Activated CD8-positive, alpha-beta T cell treated with anti-CD3 and anti-CD28 coated beads for 36 hours (primary cell): Measurements from ENCODE around the gene NUB1. TPM values are rescaled to one million over a fixed set of nuclear protein-coding genes. Genes with fewer than 3 reads are reported as not detected.
A peak's percentile ranks its signal among the peaks of the same experiment; 100 is the strongest.

Experiments
- ATAC-seq: fragments of 200-7000 bp; cut with Tn5 transposase; one replicate; pipeline ENCODE4 v1.10.0; 2021; ENCODE audit warnings: mild to moderate bottlenecking, moderate library complexity
- CTCF ChIA-PET: fragments of 350-600 bp; sonication (Branson Sonifier 250); formaldehyde crosslinking; loops from one replicate; lab custom pipeline; 2021; ENCODE audit warnings: antibody characterized with exemption; lab: Charles Lee
- POLR2A ChIA-PET: fragments of 350-600 bp; sonication (Branson Sonifier 250); formaldehyde crosslinking; loops from one replicate; lab custom pipeline; 2021; ENCODE audit warnings: antibody characterized with exemption; lab: Charles Lee
- DNase-seq: peaks from one replicate; pipeline ENCODE4 v3.0.0-alpha.2; 2020
- H3K27ac Mint-ChIP-seq: one replicate; pipeline ENCODE4 v1.8.0; 2021; ENCODE audit warnings: mild to moderate bottlenecking, mixed read lengths
- H3K27me3 Mint-ChIP-seq: one replicate; pipeline ENCODE4 v1.8.0; 2021; ENCODE audit warnings: mixed read lengths
- H3K36me3 Mint-ChIP-seq: one replicate; pipeline ENCODE4 v1.8.0; 2021; ENCODE audit warnings: low read depth, mixed read lengths
- H3K4me1 Mint-ChIP-seq: one replicate; pipeline ENCODE4 v1.8.0; 2021; ENCODE audit warnings: low read depth, mixed read lengths
- H3K4me3 Mint-ChIP-seq: one replicate; pipeline ENCODE4 v1.8.0; 2021; ENCODE audit warnings: mild to moderate bottlenecking, moderate library complexity, mixed read lengths
- H3K9me3 Mint-ChIP-seq: one replicate; pipeline ENCODE4 v1.8.0; 2021; ENCODE audit warnings: mixed read lengths
- CTCF ChIP-seq: fragments of 200-600 bp; IDR thresholded peaks from one replicate; pipeline ENCODE4 v1.8.0; 2022; ENCODE audit warnings: antibody characterized with exemption, mild to moderate bottlenecking
- intact Hi-C: fragments of 100-400 bp; cut with micrococcal nuclease; formaldehyde crosslinking; loops from one replicate; pipeline ENCODE4 v1.10.0; 2022
- total RNA-seq, 2 experiments: library from RNA; stranded (reverse); gene quantifications; one replicate each; pipeline ENCODE4 v1.2.3, GENCODE V29; 2021

Gene NUB1
- 10 to 100 TPM; 41.0 to 42.5 TPM for total RNA-seq

DNA sequence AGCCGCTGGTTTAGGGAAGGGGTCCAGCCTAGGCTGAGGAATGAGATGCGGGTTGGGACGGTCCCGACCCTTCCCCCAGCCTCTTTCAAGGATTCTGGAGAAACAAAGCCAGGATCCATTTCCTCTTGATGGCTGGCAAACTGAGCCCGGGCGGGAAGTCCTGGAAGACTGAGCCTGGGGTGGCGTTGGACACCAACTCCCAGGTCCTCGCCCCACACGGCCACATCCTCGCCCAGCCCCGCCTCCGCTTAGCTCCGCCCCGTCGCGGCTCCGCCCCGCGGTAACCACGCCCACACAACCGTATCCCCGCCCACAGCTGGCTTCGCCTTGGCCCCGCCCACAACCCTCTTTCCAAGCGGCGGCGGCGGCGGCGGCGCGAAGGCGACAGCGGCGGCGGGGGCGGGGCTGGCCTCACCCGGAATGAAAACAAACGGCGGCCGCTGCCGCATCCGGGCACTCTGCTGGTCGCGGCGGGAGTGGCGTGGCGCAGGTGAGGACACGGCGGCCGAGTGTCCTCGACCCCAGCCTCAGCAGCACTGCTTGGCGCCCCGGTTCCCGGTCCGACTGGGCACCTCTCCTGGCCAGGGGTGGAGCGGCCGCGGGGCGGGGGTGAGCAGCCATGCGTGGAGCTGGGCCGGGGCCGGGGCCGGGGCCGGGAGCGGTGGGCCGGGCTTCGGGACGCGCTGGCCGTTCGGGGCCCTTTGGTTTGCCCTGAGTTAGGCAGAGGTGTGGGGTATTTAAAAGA, at the start of gene NUB1:
Gene NUB1 (plus strand): TSS at position 456 of the 745 bp plus-strand sequence. CDS start 3,538 bp downstream, outside the sequence.
- ChIA-PET POLR2A (interaction anchor here (0.9 to 2.5 kb wide), 6 partner anchors 10 to 121 kb away, joined by 3 to 14 read pairs (median 4); no protein-coding TSS in a partner anchor), CTCF (interaction anchor here (0.7 to 6.3 kb wide), 10 partner anchors 11 to 356 kb away, joined by 3 to 74 read pairs (median 4); no protein-coding TSS in a partner anchor)
- H3K36me3 Mint-ChIP-seq, result peaks cover 17% of the 10 kb centered on the region
- DNase-seq, result peak; percentile 94
- H3K27me3 Mint-ChIP-seq, result no peaks in the 10 kb centered on the region
- H3K4me3 Mint-ChIP-seq, result peak within 1 kb of the TSS; percentile 75
- peak; percentile 92 for ATAC-seq
- H3K9me3 Mint-ChIP-seq, result peaks cover 10% of the 10 kb centered on the region
- peak within 1 kb of the TSS; percentile 82 for H3K27ac Mint-ChIP-seq
- intact Hi-C loops, result no loop called here
- TF ChIP-seq CTCF, result no peak
- peaks cover 48% of the 10 kb centered on the region for H3K4me1 Mint-ChIP-seq

GRCh38 chr7:151292850-151293249, 48.8 kb upstream of the NUB1 start:
- CTCF ChIA-PET, result interaction anchor here (1.6 kb wide), 1 partner anchor 22 kb away, joined by 4 read pairs; no protein-coding TSS in a partner anchor
- H3K36me3 Mint-ChIP-seq, result no peaks in the 10 kb centered on the region
- no peak for ATAC-seq
- DNase-seq, result no peak
- intact Hi-C loops, result no loop called here
- H3K4me1 Mint-ChIP-seq, result no peaks in the 10 kb centered on the region
- peaks cover 3% of the 10 kb centered on the region for H3K9me3 Mint-ChIP-seq
- H3K27me3 Mint-ChIP-seq, result peaks cover 2% of the 10 kb centered on the region
- POLR2A ChIA-PET, result no interaction called here
- no peak overlapping the region for H3K4me3 Mint-ChIP-seq
- no peak for TF ChIP-seq CTCF
- H3K27ac Mint-ChIP-seq, result no peak overlapping the region

GRCh38 chr7:151296202-151296992, 45.2 kb upstream of the NUB1 start:
- CTCF ChIA-PET, result interaction anchor here (1.3 to 1.5 kb wide), 2 partner anchors 15 to 19 kb away, joined by 3 to 5 read pairs; no protein-coding TSS in a partner anchor
- Mint-ChIP-seq H3K9me3 (peaks cover 3% of the 10 kb centered on the region), H3K27me3 (peaks cover 4% of the 10 kb centered on the region), H3K4me3 (no peak overlapping the region), H3K36me3 (no peaks in the 10 kb centered on the region), H3K27ac (no peak overlapping the region), H3K4me1 (no peaks in the 10 kb centered on the region)
- no peak for TF ChIP-seq CTCF
- ATAC-seq, result no peak
- DNase-seq, result no peak
- POLR2A ChIA-PET, result interaction anchor here (0.9 kb wide), 1 partner anchor 22 kb away, joined by 3 read pairs; no protein-coding TSS in a partner anchor
- intact Hi-C loops, result no loop called here

DNA sequence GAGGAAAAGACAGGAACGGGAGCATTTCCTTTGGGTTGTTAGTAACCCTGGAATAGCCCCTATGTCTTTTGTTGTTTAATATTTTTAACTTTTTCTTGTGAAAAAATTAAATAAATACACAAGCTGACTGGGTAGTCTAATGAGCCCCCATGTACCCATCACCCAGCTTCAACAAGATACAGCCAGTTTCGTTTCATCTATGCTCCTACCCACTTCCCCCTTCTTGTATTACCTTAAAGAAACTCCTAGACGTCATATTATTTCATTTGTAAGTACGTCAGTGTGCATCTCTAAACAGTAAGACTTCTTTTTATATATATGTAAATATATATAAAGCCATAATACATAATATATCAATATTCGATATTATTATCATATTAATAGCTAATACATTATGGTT, 42.8 kb upstream of the NUB1 start:
- H3K27ac Mint-ChIP-seq, result no peak overlapping the region
- no peak for TF ChIP-seq CTCF
- ChIA-PET POLR2A (no interaction called here), CTCF (interaction anchor here (1.2 to 1.3 kb wide), 2 partner anchors 16 to 55 kb away, joined by 4 read pairs; no protein-coding TSS in a partner anchor)
- peaks cover 3% of the 10 kb centered on the region for H3K9me3 Mint-ChIP-seq
- intact Hi-C loops, result no loop called here
- ATAC-seq, result no peak
- H3K27me3 Mint-ChIP-seq, result peaks cover 14% of the 10 kb centered on the region
- no peaks in the 10 kb centered on the region for H3K4me1 Mint-ChIP-seq
- no peak overlapping the region for H3K4me3 Mint-ChIP-seq
- no peak for DNase-seq
- H3K36me3 Mint-ChIP-seq, result no peaks in the 10 kb centered on the region
